ENCODE data around the gene AEBP2.
"Not testable (repeated sequence)": the region's sequence is repeated elsewhere in the genome, so short reads cannot be mapped to it uniquely, and the experiment has no call there.

The AEBP2 gene

DNA sequence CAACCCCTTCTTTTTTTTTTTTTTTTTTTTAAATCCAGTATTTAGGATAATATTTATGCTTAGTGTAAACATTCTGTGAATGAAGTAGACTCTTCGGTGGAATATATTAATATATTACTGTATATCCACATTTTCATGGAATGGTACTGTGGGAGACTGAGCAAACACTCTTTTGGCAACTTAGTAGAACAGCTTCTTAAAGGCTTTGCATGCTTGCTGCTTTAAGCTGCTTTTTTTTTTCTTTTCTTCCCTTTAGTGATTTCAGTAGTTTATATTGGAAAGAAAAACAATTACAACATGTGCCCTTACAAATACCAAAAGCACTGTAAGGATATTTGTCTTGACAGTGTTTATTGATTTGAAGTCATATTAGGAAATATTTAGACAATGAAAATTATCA, 78.9 kb downstream of the AEBP2 start:
- no peak for DNase-seq

DNA sequence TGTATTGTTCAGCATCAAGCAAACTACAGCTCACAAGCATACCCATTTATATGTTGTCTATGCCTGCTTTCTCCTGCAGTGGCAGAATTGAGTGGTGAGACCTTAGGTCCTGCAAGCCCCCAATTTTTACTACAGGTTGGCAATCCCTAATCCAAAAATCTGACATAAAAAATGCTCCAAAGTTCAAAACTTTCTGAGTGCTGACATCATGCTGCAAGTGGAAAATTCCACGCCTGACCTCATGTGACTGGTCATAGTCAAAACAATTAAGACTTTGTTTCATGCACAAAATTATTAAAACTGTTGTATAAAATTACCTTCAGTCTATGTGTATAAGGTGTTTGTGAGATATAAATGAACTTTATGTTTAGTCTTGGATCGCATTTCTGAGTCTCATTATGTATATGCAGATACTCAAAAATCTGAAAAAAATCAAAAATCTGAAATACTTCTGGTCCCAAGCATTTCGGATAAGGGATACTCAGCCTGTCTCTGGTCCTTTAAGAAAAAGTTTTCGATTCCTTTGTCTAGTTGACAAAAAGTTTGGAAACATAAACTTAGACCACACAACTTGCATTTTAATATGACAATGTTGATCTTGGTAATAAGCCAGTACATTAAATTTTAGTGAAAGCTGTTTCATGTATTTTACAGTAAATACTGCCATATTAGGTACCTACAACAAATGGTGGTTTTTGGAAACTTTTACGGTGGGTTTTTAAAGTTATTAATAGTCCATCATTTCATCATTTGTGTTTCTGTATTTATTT, 81.5 kb downstream of the AEBP2 start:
- DNase-seq, result no peak

DNA sequence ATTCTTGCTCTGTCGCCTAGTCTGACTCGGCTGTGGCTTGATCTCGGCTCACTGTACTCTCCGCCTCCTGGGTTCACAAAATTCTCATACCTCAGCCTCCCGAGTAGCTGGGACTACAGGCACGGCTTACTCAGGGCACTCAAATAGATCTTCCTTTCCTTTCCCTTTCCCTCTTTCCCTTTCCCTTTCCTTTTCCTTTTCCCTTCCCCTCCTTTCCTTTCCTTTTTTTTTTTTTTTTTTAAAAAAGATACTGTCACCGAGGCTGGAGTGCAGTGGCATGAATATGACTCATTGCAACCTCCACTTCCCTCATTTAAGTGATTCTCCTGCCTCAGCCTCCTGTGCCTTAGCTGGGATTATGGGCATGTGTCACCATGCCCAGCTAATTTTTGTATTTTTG, 86.0 kb downstream of the AEBP2 start:
- DNase-seq, result no peak

DNA sequence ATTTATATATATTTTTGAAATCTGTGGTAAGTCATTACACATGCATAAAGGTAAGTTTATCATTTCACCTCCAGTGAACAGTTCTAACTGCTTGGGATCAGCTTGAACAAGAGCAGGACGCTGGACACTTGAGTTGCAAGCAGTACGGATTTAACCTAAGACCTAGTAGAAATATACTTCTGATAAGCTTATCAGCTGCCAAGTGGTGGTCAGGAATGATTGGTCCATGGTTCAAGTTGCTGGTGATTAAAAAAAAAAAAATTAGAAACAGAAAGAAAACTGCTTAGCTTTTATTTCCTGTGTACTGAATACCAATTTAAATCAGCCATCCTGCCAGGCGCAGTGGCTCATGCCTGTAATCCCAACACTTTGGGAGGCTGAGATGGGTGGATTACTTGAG, 88.6 kb downstream of the AEBP2 start:
- no peak for DNase-seq

DNA sequence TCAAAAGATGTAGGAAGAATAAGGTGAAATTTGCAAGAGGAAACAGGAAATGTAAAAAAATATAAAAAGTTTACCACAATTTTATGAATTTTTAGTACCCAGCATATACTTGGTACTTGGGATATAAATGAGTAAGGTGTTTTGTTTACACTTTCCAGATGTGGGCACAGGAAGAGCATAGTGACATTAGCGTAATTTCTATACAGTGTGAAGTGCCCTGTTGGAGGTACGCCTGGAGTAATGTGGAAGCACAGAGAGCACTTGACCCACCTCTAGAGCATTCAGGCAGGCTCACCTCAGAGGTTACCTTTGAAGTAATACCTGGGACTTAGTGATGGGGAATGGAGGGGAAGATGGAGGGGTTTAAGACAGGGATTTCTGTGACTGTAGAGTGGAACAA, 89.5 kb downstream of the AEBP2 start:
- DNase-seq, result no peak

DNA sequence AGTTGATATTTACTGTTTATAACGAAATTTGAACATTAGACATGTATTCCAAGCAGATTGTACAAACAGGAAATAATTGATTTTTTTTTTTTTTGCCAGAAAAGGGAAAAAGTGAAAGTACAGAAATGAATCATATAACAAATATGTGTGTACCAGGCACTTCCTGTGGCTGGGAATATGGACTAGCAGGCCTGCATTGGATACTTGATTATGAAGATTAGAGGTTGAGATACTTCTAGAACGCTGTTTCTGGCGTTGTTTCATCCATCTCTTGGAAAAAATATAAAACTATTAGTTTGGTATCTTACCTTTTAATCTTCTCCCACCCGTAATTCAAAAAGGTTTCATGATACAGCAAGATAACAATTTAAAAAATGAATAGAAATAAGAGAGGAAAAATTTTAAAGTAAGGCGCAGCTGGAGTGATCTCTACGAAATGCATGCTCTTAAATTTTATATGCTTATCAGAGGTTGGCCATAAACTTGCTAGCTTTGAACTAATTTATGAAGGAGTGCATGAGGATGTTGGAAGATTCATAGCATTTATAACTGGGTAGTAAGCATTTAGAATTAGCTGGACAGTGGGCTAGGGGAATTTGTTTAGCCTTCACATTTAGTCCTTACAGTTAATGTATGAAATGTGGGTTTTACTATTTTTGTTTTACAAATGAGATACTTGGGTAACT, 90.8 kb downstream of the AEBP2 start:
- no peak for DNase-seq

DNA sequence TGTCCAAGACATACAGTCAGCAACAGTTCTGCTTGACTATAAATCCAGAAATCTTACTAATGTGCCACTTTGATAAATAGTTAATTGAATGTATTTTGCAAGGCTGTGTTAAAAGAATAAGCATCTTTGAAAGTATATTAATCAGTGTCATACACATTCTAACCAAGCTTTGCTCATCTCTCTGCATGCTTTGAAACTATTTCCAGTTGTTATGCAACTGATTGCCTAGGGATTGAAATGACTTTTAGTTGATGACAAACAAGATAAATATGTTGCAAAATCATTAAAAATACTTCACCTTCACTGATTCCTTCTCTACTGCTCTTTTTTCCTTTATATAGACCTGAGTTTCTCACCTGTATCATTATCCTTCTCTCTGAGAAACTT, 91.3 kb downstream of the AEBP2 start:
- no peak for DNase-seq

DNA sequence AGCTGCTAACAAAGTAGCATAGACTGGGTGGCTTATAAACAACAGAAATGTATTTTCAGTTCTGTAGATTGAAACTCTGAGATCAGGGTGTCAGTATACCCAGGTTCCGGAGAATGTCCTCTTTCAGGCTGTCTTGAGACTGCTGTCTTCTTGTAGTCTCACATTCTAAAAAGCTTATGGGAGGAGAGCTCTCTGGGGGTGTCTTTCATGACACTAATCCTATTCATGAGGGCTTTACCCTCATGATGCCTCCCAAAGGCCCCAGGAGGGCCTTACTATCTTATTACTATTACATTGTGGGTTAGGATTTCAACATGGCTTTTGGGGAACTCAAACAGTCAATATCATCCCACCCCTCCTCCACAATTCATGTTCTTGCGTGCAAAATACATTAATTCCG, 94.3 kb downstream of the AEBP2 start:
- no peak for DNase-seq

DNA sequence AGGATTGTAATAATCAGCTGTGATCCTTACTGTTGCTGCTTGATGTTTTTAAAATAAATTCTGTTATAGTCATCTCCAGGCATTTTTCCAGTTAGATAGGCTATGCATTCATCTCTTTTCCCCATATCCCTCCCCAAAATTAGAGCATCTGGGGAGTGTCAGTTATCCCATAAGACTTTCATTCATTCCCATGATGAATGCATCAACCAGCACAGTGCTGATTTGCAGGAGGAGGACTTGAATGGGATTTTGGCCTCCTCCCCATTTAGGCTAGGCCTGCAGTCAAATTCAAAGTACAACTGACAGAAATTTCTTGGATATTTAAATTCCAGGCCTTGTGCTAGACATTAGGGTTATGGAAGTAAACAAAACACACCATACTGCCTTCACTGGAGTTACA, 99.8 kb downstream of the AEBP2 start:
- no peak for DNase-seq

DNA sequence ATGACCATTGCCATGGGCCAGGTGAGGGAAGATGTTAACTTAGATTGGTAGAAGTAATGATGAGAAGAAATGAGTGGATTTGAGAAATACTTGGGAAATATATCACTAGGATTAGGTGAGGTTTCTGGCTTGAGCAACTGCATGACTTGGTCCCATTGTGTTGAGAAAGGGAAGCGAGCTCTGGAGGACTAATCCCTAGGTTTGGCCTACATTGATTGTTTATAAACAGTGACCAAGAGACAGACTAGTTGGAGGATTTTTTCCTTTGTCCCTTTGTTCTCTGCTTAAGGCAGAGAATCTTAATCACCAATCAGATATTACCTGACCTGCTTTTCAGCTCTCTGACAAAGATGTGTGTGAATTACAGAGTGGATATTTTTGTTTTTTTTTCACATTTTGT, 100.5 kb downstream of the AEBP2 start:
- DNase-seq, result no peak

DNA sequence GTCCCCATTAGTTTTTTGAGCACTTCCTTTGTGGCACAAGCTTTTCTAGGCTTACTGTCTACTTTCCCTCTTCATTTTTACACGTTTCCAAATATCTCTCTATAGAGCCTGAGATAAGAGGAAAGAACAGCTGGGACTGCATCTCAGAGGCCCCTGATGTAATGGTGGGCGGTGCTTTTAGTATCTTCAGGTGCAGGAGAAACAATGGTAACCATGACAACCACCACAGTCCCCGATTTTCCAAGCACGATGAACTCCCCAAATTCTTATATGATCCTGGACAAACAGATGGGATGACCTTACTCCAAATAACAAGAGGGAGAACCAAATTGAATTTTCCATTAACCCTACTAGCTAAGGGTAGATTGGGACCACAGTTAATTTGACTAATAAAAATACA, 103.3 kb downstream of the AEBP2 start:
- DNase-seq, result no peak

DNA sequence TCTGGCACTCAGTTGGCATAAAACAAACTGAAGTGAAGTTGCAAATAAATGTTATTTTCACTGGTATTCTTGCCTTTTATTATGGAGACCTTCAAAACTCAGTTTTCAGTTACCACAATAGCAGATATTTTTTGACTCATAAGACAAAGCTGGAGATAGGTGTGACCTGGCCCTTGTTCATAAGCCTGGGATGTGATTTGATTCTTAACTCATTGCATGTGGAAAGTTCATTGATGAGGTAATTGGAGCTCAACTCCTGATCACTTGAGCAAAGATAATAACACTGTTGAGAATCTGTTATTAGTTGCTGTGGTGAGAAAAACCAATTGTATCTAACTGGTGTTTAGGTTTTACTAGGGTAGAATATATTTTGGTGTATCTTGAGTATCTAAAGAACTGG, 105.1 kb downstream of the AEBP2 start:
- no peak for DNase-seq

DNA sequence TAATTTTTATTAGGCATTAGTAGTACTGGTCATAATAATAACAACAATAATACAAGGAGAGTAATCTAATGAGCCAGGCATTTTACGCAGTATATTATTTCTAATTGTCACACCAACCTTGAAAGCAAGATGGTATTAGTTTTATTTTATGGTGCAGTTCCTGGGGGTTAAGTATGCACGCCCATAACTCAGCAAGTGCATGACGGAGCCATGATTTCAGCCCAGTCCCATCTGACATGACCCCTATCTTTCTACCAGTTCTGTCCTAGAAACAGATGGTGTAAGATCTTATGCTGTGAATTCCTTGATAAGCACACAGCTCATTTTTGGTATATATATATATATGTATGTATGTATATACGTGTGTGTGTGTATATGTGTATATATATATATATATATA, 106.0 kb downstream of the AEBP2 start:
- DNase-seq, result no peak

DNA sequence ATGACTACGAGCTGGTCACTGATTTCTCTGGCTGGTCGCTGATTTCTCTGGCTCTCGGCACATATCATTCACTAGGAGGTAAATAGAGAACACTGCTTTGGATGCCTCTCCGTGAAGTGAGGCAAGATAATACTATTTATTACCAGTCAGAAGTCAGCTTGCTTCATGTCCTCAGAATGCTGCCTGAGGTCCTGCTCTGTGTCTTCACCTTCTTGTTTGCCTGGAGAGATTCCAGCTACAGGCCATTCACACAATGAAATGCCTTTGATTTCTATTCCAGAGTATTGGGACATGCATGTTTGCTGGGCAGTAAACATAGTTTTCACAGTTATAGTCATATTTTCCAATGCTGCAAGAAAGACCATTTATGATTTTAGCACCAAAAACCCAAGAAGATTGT, 106.7 kb downstream of the AEBP2 start:
- no peak for DNase-seq

DNA sequence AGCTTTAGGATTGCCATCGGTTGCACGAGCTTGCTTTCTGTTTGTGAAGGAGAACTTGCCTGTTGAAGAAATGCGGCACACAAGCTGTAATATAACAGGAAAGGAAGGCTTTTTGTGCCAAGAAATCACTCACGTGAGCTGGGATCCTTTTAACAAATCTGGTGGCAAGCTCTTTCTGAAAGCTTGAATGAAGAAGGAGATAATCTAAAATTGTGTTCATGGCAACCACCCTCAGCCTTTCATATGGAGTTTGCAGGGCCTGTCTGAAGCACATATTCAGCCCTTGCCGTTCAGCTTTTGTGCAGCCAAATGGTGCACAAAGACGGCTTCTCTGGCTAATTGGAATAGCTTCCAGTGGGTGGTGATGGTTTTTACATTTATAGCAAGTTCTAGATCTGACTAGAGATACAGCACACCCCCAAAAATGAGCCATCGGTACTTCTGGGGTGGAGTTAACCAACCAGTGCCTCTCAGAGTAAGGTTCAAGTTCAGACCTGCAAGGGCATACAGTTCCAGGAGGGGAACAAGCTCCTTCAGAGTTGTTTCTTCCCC, 107.4 kb downstream of the AEBP2 start:
- DNase-seq, result no peak

DNA sequence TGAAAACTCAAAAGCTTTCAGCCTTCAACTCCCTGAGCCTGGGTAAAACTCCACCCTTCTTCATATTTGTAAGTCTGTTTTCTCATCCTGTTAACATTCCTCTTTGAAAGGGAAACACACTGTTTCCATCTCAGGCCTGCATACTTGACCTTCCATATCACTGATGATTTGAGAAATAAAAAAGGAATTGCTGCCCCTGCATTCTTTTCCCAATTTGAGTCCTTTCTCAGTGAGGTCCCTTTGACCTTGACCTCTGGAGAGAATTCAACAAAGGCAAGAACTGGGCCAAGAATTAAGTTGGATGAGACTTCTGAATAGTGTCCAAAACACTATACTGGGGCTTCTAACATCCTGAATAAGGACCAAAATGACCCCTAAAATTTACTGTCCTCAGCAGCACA, 108.0 kb downstream of the AEBP2 start:
- DNase-seq, result no peak

DNA sequence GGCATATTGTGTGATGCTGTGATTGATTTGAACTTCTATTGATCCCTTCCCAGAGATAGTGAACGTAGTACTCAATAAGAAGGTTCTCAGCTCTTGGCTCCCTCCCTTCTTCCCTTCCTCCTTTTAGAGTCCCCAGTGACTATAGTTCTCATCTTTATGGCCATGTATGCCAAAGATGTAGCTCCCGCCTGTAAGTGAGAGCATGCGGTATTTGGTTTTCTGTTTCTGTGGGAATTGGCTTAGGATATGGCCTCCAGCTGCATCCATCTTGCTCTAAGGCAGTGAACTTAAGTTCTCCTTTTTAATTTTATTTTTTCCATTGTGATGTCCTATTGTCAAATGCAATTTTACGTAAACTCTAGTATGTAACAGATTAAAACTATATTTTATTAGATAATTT, 109.5 kb downstream of the AEBP2 start:
- no peak for DNase-seq

DNA sequence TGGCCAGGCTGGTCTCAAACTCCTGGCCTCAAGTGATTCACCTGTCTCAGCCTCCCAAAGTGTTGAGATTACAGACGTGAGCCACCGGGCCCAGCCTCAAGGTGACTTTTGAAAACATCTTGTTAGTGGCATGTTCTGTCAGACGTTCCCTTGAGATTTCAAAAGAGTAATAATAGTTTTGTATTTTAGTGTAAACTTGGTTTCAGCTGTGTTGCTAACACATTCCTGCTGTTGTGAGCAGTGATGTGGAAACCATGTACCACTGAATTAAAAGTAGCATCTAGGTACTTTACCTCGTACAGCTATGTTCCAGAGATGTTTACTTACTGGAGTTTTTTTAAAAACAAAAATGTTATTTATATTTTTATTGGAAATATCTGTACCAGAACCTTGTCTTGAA, 111.3 kb downstream of the AEBP2 start:
- DNase-seq, result no peak

DNA sequence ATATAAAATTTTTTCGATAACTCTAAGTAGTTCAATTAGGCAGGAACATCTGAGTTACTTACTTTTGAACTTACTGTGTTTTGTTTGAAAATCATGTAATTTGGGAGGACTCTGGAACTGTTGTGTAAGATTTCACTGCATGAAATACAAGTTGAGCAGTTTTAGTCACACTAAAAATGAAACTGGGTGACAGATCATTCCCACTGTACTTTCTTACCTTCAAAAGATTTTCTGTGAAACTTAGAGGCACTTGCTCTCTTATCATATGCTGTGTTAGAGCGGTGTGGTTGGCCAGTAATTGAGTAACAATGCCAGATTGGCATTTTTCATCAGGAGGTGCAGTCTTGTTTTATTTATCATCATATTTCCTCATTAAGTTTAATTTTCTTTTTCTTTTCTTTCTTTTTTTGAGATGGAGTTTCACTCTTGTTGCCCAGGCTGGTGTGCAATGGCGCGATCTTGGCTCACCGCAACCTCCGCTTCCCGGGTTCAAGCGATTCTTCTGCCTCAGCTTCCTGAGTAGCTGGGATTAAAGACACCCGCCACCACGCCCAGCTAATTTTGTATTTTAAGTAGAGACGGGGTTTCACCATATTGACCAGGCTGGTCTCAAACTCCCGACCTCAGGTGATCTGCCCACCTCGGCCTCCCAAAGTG, 113.3 kb downstream of the AEBP2 start:
- not testable (repeated sequence) for DNase-seq

DNA sequence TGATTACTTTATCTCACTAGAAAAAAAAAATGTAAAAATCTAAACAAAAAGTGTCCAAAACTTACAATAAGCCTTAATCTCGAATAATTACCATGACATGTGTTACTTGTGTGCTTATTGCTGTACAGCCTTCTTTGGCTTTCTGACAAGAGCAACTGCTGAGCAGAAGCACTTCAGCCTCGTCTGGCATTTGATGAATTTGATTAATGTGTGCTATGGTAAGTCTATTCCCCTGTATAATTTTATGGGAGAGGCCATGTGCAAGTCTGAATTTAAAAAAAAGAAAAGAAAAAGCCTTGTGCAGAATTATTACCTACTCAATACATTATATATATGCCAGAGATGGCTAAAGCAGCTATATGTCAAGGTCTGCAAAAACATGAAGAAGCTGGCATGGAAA, 113.9 kb downstream of the AEBP2 start:
- no peak for DNase-seq

DNA sequence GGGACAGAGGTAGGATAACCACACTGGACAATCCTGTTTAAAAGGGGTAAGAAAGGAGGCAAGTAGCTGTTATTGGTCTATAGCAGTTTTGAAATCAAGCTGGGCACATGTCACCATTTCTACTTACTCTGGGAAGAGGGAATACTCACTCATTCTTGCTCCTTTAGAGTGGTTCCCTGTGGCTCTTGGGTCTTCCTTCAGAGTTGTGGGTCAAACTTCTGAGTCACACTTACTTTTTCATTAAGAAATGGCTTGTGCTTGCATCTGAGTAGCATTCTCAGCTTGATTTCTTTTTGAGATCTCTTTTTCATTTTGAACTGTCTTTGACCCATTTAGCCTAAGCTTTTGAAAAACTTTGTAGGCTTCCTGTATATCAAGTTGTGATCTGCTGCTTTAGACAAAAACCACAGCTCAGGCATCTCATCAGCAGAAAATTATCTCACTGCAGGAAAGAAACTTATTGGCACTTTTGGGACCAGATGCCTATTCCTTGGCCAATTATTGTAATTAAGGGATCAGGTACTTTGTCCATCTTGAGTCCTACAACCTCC, 122.2 kb downstream of the AEBP2 start:
- no peak for DNase-seq

Data from hematopoietic multipotent progenitor cell treated with erythropoietin and hydrocortisone succinate and interleukin-3 and kit ligand, for 6 days (in vitro differentiated cells).